ENCODE measurements around the gene LEFTY1.

GRCh38 chr1:225868631-225869330, 20.2 kb downstream of the LEFTY1 start:
- TF ChIP-seq POLR2AphosphoS5 (IDR thresholded peaks at IDR 0.05; ENCODE audit: low read depth): no peak
- no peak for TF ChIP-seq CTCF (IDR thresholded peaks at IDR 0.05; ENCODE audit: insufficient read depth, low read length)
- no peak for TF ChIP-seq REST (IDR thresholded peaks at IDR 0.05; ENCODE audit: insufficient replicate concordance, low read depth)
- no peak for TF ChIP-seq SPI1 (IDR thresholded peaks at IDR 0.05; ENCODE audit: borderline replicate concordance, low read depth)
- no peak for TF ChIP-seq GABPA (IDR thresholded peaks at IDR 0.05; ENCODE audit: low read depth)
